DMS 273 (cell line): ENCODE measurements around the gene TRIO.

Experiments
- DNase-seq: peaks from one replicate; lab custom pipeline; 2025; ENCODE audit not compliant: unreplicated experiment; lab: John Stamatoyannopoulos, UW

TRIO gene

GRCh38 chr5:14220642-14221041 is 77.5 kb downstream of the TRIO start:
- no peak for DNase-seq

GRCh38 chr5:14221732-14222131 is 78.6 kb downstream of the TRIO start:
- DNase-seq, result no peak

- no peak for DNase-seq
These were observed 79.1 kb downstream of the TRIO start for GRCh38 chr5:14222206-14222605.

- DNase-seq, result no peak
These were observed 80.2 kb downstream of the TRIO start for GRCh38 chr5:14223372-14223771.

GRCh38 chr5:14225173-14225834 is 82.2 kb downstream of the TRIO start:
- DNase-seq, result no peak

GRCh38 chr5:14226149-14226548 is 83.0 kb downstream of the TRIO start:
- DNase-seq, result no peak

GRCh38 chr5:14226554-14226953 is 83.4 kb downstream of the TRIO start:
- DNase-seq, result no peak

GRCh38 chr5:14226992-14227391 is 83.8 kb downstream of the TRIO start:
- no peak for DNase-seq

- DNase-seq, result no peak
These were observed 84.4 kb downstream of the TRIO start for GRCh38 chr5:14227513-14227912.

GRCh38 chr5:14228219-14228618 is 85.1 kb downstream of the TRIO start:
- no peak for DNase-seq

- DNase-seq, result no peak
These were observed 86.0 kb downstream of the TRIO start for GRCh38 chr5:14229181-14229580.

- no peak for DNase-seq
These were observed 86.6 kb downstream of the TRIO start for GRCh38 chr5:14229734-14230133.

GRCh38 chr5:14231156-14231555 is 88.0 kb downstream of the TRIO start:
- DNase-seq, result no peak

GRCh38 chr5:14231890-14232289 is 88.7 kb downstream of the TRIO start:
- DNase-seq, result no peak

GRCh38 chr5:14234204-14234603 is 91.1 kb downstream of the TRIO start:
- DNase-seq, result no peak

GRCh38 chr5:14235872-14236271 is 92.7 kb downstream of the TRIO start:
- no peak for DNase-seq

- peak; percentile 43 for DNase-seq
These were observed 93.6 kb downstream of the TRIO start for GRCh38 chr5:14236757-14237156.

GRCh38 chr5:14237317-14238086 is 94.4 kb downstream of the TRIO start:
- DNase-seq, result peak; percentile 45

GRCh38 chr5:14238272-14238671 is 95.1 kb downstream of the TRIO start:
- peak; percentile 78 for DNase-seq

- DNase-seq, result no peak
These were observed 96.3 kb downstream of the TRIO start for GRCh38 chr5:14239404-14239803.

GRCh38 chr5:14239951-14240350 is 96.8 kb downstream of the TRIO start:
- no peak for DNase-seq

GRCh38 chr5:14240359-14240758 is 97.2 kb downstream of the TRIO start:
- peak; percentile 70 for DNase-seq

- DNase-seq, result peak; percentile 22
These were observed 98.0 kb downstream of the TRIO start for GRCh38 chr5:14241141-14241540.
